Common myeloid progenitor, CD34-positive (primary cell): ENCODE measurements around the gene SLC9C1.

Experiments
- CTCF ChIA-PET: fragments of 350-600 bp; sonication (Branson Sonifier 250); formaldehyde crosslinking; loops from one replicate; lab custom pipeline; 2021; ENCODE audit warnings: antibody characterized with exemption; lab: Charles Lee
- POLR2A ChIA-PET: fragments of 350-600 bp; sonication (Branson Sonifier 250); formaldehyde crosslinking; loops from one replicate; lab custom pipeline; 2021; ENCODE audit warnings: antibody characterized with exemption; lab: Charles Lee
- DNase-seq, 3 donors: peaks; one replicate each; pipeline versions ENCODE4 v3.0.0 to v3.0.0-alpha.2; 2013
- H3K27ac ChIP-seq, 2 experiments: 1 replicate in 1 of 2; 2 replicates in 1 of 2; pipeline ENCODE4 v1.7.0; 2013; ENCODE audit warnings: inconsistent platforms in 2 of 2, low read length in 2 of 2, mild to moderate bottlenecking in 2 of 2, low read depth in 1 of 2, moderate library complexity in 1 of 2; ENCODE audit not compliant: severe bottlenecking in 2 of 2, insufficient read depth in 1 of 2, poor library complexity in 1 of 2
- H3K27me3 ChIP-seq, 5 experiments: replicated peaks in 2 of 5; 1 replicate in 3 of 5; 2 replicates in 2 of 5; pipeline versions ENCODE4 v1.6.1 to v1.7.0; 2013; ENCODE audit warnings: low read length in 4 of 5, mild to moderate bottlenecking in 2 of 5, moderate library complexity in 2 of 5, inconsistent platforms in 1 of 5; ENCODE audit not compliant: insufficient read depth in 5 of 5, control insufficient read depth in 4 of 5
- H3K36me3 ChIP-seq, 4 experiments: 1 replicate in 2 of 4; 2 replicates in 2 of 4; pipeline versions ENCODE4 v1.6.1 to v1.7.0; 2013; ENCODE audit warnings: low read length in 3 of 4, control low read depth in 1 of 4, mild to moderate bottlenecking in 1 of 4; ENCODE audit not compliant: control insufficient read depth in 4 of 4, insufficient read depth in 4 of 4
- H3K4me1 ChIP-seq, 4 experiments: 1 replicate in 3 of 4; 2 replicates in 1 of 4; pipeline versions ENCODE4 v1.6.1 to v1.7.1; 2013; ENCODE audit warnings: low read length in 3 of 4, mild to moderate bottlenecking in 3 of 4, control low read depth in 1 of 4, inconsistent platforms in 1 of 4, moderate library complexity in 1 of 4; ENCODE audit not compliant: control insufficient read depth in 4 of 4, insufficient read depth in 4 of 4; ENCODE audit errors: control extremely low read depth in 1 of 4
- H3K4me3 ChIP-seq, 7 experiments: 1 replicate in 4 of 7; 2 replicates in 3 of 7; pipeline versions ENCODE4 v1.5.1 to v1.7.0; 2013; ENCODE audit warnings: mild to moderate bottlenecking in 7 of 7, low read length in 6 of 7, moderate library complexity in 6 of 7, inconsistent platforms in 2 of 7, low read depth in 2 of 7, control low read depth in 1 of 7; ENCODE audit not compliant: insufficient read depth in 4 of 7, control insufficient read depth in 1 of 7; ENCODE audit errors: extremely low read depth in 1 of 7
- H3K9me3 ChIP-seq, 5 experiments: 1 replicate in 4 of 5; 2 replicates in 1 of 5; pipeline versions ENCODE4 v1.6.1 to v1.7.1; 2013; ENCODE audit warnings: low read length in 4 of 5, mild to moderate bottlenecking in 2 of 5, inconsistent platforms in 1 of 5, low read depth in 1 of 5, moderate library complexity in 1 of 5; ENCODE audit not compliant: control insufficient read depth in 4 of 5, insufficient read depth in 2 of 5; ENCODE audit errors: control extremely low read depth in 1 of 5
- WGBS: methylation state at CpG from one replicate; pipeline ENCODE4 v1.1.5; 2013; ENCODE audit not compliant: insufficient coverage; 5-methylcytosine and 5-hydroxymethylcytosine counted together

Gene SLC9C1

DNA sequence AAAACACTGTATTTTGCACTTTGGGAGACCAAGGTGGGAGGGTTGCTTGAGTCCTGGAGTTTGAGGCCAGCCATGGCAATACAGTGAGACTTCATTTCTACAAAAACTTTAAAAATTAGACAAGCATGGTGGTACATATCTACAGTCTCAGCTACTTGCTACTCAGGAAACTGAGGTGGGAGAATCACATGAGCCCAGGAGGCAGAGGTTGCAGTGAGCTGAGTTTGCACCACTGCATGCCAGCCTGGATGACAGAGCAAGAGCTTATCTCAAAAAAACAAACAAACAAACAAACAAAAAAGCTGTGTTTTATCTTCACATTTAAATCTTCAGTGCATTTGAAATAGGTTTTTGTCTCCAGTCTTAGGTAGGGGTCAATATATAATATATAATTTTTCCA, 4.8 kb upstream of the SLC9C1 start:
- ChIA-PET POLR2A (no interaction called here), CTCF (interaction anchor here (1.0 to 1.6 kb wide), 7 partner anchors 10 to 220 kb away, joined by 3 to 7 read pairs (median 3); no protein-coding TSS in a partner anchor)
- H3K9me3 ChIP-seq = peaks cover 0 to 3% (median 0%) of the 10 kb centered on the region in 5 experiments
- H3K27me3 ChIP-seq = no peaks in the 10 kb centered on the region
- no peak overlapping the region for H3K27ac ChIP-seq
- no peaks in the 10 kb centered on the region for H3K36me3 ChIP-seq
- no peak overlapping the region for H3K4me3 ChIP-seq
- peaks cover 7 to 27% (median 18%) of the 10 kb centered on the region in 4 experiments for H3K4me1 ChIP-seq
- DNase-seq = no peak

DNA sequence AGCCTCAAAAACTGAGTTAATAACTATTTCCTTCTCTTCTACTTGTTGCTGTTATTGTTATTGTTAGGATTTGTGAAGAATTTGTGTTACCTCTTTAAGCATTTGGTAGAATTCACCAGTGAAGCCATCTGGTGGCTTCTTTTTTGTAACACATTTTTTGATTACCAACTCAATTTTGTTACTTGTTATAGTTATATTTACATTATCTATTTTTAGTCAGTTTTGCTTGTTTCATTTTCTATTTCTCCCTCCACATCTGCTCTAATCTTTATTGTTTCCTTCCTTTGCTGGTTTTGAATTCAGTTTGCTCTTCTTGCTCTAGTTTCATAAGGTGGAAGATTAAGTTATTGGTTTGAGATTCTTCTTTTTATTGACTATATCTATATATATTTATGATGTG, 3.7 kb upstream of the SLC9C1 start:
- ChIA-PET CTCF (interaction anchor here (0.8 to 1.3 kb wide), 2 partner anchors 186 to 189 kb away, joined by 3 to 5 read pairs; no protein-coding TSS in a partner anchor), POLR2A (no interaction called here)
- DNase-seq = peak in 2 of 3 donors; percentile 53 to 62
- Histone ChIP-seq H3K27me3 (no peaks in the 10 kb centered on the region), H3K36me3 (no peaks in the 10 kb centered on the region), H3K9me3 (peaks cover 0 to 3% (median 0%) of the 10 kb centered on the region in 5 experiments), H3K27ac (peak overlapping the region in 1 of 2 experiments; percentile 4), H3K4me1 (peaks cover 0 to 24% (median 13%) of the 10 kb centered on the region in 4 experiments), H3K4me3 (peak overlapping the region in 2 of 7 experiments; percentile 1 to 28)

DNA sequence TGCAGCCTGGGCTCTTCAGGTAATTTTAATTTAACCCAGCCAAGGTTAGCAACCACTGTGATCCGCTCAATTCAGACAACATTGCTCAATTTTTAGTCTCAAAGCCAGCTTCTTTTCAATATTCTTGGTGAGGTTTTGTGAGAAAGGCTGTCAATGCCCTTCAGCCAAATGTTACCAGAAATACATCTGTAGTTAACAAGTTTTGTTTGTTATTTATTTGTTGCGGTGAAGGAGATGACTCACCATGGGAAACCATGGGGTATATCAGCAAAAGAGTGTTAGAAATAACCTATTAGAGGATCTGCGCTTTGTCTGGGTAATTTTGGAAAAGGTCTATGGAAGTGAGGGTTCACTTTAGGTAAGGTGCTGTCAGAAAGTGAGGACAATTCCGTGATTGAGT, 5.0 kb downstream of the SLC9C1 start:
- H3K27ac ChIP-seq = no peak overlapping the region
- peaks cover 0 to 4% (median 0%) of the 10 kb centered on the region in 5 experiments for H3K9me3 ChIP-seq
- POLR2A ChIA-PET = no interaction called here
- CTCF ChIA-PET = interaction anchor here (0.8 to 1.3 kb wide), 3 partner anchors 10 to 231 kb away, joined by 3 read pairs; no protein-coding TSS in a partner anchor
- no peaks in the 10 kb centered on the region for H3K27me3 ChIP-seq
- no peaks in the 10 kb centered on the region for H3K36me3 ChIP-seq
- DNase-seq = no peak
- WGBS = 96% methylated on average over 3 of the region's 4 CpGs
- H3K4me1 ChIP-seq = peaks cover 0 to 8% (median 0%) of the 10 kb centered on the region in 4 experiments
- H3K4me3 ChIP-seq = no peak overlapping the region

DNA sequence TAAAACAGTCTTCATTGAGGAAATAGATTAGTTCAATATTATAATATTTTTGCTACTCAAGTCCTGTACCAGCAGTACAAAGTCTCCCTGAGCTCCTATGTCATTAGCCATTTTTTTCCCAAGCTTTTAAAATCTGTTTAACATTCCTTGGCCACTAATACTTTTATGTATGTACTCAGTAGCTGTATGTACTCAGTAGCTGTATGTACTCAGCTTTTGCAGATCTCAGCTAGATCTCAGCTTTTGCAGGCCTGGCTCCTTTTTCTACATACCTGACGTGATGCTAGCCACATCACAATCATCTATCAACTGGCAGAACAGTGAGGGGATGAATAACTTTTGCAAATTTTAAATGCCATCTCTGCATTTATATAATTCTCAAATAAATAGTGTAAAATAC, 13.8 kb downstream of the SLC9C1 start:
- Histone ChIP-seq H3K27me3 (no peaks in the 10 kb centered on the region), H3K36me3 (no peaks in the 10 kb centered on the region), H3K9me3 (no peaks in the 10 kb centered on the region), H3K4me1 (peaks cover 0 to 4% (median 0%) of the 10 kb centered on the region in 4 experiments), H3K4me3 (no peak overlapping the region), H3K27ac (no peak overlapping the region)
- no CpG with 5 or more reads among the region's 1 CpG for whole genome bisulfite sequencing
- POLR2A ChIA-PET = interaction anchor here (0.6 kb wide), 1 partner anchor 13 kb away, joined by 3 read pairs; no protein-coding TSS in a partner anchor
- no peak for DNase-seq
- CTCF ChIA-PET = interaction anchor here (0.8 kb wide), 1 partner anchor 28 kb away, joined by 3 read pairs; no protein-coding TSS in a partner anchor

DNA sequence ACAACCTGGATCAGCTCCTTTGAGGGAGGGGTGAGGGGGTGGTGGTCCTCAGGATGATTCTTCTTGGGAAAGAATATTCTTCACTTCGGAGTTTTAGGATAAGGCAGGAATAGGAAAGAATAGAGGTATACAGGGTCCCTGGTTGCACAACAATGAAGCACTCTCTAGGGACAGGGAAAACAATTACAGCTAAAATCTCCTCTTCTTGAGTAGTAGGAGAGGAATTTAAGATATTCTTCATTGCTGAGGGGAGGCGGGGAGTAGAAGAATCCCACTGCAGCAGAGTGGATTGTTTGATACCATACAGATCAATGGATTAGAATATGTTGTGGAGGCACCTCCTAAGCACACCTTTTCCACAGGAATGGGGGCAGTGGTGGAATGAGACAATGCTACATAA, 20.5 kb downstream of the SLC9C1 start:
- 100% methylated on average over 1 of the region's 2 CpGs for WGBS
- Histone ChIP-seq H3K9me3 (no peaks in the 10 kb centered on the region), H3K4me3 (no peak overlapping the region), H3K27me3 (no peaks in the 10 kb centered on the region), H3K4me1 (no peaks in the 10 kb centered on the region), H3K27ac (no peak overlapping the region), H3K36me3 (no peaks in the 10 kb centered on the region)
- ChIA-PET CTCF (no interaction called here), POLR2A (no interaction called here)
- no peak for DNase-seq

DNA sequence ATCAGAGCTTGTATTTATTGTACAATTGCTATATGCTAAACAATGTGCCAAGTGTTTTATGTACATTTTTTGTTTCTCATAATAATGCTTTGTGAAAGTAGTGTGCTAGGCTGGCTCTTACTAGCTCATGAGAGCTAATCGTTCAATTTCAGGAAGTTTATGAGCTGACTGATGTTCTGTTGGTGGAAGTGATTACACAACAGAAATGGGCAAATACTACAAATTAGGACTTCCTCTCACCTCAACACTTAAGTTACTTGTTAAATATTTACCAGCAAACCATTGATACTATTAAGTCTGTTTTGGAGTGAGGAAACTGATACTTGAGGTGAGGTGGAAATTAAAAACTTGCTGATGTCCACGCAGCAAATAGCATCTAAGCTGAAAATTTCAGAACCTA, 32.3 kb downstream of the SLC9C1 start:
- Histone ChIP-seq H3K4me3 (no peak overlapping the region), H3K27me3 (no peaks in the 10 kb centered on the region), H3K9me3 (peaks cover 0 to 2% (median 0%) of the 10 kb centered on the region in 5 experiments), H3K4me1 (peaks cover 0 to 8% (median 2%) of the 10 kb centered on the region in 4 experiments), H3K27ac (no peak overlapping the region), H3K36me3 (no peaks in the 10 kb centered on the region)
- ChIA-PET POLR2A (no interaction called here), CTCF (no interaction called here)
- WGBS = 100% methylated on average over 1 of the region's 2 CpGs
- DNase-seq = peak; percentile 12 to 53 (median 44)

DNA sequence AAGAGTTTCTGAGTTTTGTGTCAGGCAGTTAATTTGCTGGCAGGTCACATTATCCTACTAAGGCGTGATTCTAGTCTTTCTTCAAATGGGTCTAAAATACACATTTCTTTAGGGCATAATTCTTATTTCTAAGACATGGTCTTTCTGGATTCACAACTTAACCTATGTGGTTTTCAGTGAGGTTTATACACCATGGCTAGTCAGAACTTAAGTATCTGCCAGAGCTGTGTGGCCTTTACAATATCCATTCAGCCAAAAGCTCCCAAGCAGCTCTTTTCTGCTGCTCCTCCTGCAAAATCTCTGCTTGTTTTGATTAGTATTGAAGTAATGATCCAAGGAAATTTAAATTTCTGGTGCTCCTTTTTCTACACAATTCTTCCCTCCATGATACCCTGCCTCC, 33.5 kb downstream of the SLC9C1 start:
- 60% methylated on average over 1 of the region's 1 CpG for WGBS
- Histone ChIP-seq H3K4me1 (peaks cover 0 to 8% (median 2%) of the 10 kb centered on the region in 4 experiments), H3K27ac (no peak overlapping the region), H3K4me3 (no peak overlapping the region), H3K27me3 (no peaks in the 10 kb centered on the region), H3K9me3 (peaks cover 0 to 2% (median 0%) of the 10 kb centered on the region in 5 experiments), H3K36me3 (no peaks in the 10 kb centered on the region)
- POLR2A ChIA-PET = no interaction called here
- CTCF ChIA-PET = no interaction called here
- DNase-seq = no peak
